BJ (cell line): ENCODE data around the gene ODAD4. TPM values are rescaled to one million over a fixed set of nuclear protein-coding genes. Genes with fewer than 3 reads are reported as not detected.

ENCODE experiments used
- CTCF ChIA-PET: fragments of 350-600 bp; formaldehyde crosslinking; extraction: SDS; loops from one replicate; lab custom pipeline; 2021; ENCODE audit warnings: antibody characterized with exemption, inconsistent platforms; lab: Yijun Ruan, JAX
- POLR2A ChIA-PET: fragments of 300-600 bp; sonication (Branson Sonifier 250); formaldehyde crosslinking; extraction: SDS; loops from one replicate; lab custom pipeline; 2021; ENCODE audit warnings: antibody characterized with exemption; lab: Charles Lee
- DNase-seq: peaks from one replicate; pipeline ENCODE4 v3.0.0-alpha.2; 2011; ENCODE audit warnings: low read depth
- H3K27me3 ChIP-seq: 2 replicates; pipeline ENCODE4 v1.6.0; 2011; ENCODE audit warnings: low read length; ENCODE audit not compliant: control insufficient read depth, insufficient read depth
- H3K36me3 ChIP-seq: 2 replicates; pipeline ENCODE4 v1.5.1; 2011; ENCODE audit warnings: low read length; ENCODE audit not compliant: control insufficient read depth, insufficient read depth
- H3K4me3 ChIP-seq: 2 replicates; pipeline ENCODE4 v1.5.1; 2011; ENCODE audit warnings: low read depth, mild to moderate bottlenecking, control low read depth, low read length
- polyA plus RNA-seq: library from polyadenylated mRNA; depleted of rRNA; stranded (reverse); fragments of >200 nt; gene quantifications from 2 replicates; pipeline ENCODE4 v1.2.3, GENCODE V29; 2011
- TF ChIP-seq, protein P1 (sequence below): IDR thresholded peaks from 2 replicates; pipeline ENCODE4 v1.5.1; 2011; ENCODE audit warnings: low read depth, mild to moderate bottlenecking, control low read depth, inconsistent platforms, low read length, moderate library complexity; ENCODE audit not compliant: insufficient read depth

ODAD4 gene
- polyA plus RNA-seq, 1 experiment = 0.92 TPM

DNA sequence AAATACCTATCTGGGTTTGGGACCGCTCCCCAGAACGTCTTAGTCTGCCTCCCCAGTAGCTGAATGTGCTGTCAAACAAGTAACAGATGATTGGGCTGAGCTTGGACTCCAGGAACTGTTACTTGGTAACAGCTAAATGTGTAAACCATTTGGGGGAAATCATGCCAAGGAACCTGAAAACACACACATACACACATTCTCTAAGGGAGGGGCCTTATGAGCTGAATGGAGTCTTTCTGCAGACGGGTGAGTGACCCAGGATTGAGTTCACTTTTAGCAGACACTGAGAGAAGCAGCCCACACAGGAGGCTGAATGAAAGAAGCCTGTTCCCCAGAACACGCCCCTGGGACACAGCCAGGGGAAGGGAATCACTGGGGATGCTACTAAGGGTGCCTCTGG lies 13.2 kb upstream of the ODAD4 start:
- POLR2A ChIA-PET = no interaction called here

DNA sequence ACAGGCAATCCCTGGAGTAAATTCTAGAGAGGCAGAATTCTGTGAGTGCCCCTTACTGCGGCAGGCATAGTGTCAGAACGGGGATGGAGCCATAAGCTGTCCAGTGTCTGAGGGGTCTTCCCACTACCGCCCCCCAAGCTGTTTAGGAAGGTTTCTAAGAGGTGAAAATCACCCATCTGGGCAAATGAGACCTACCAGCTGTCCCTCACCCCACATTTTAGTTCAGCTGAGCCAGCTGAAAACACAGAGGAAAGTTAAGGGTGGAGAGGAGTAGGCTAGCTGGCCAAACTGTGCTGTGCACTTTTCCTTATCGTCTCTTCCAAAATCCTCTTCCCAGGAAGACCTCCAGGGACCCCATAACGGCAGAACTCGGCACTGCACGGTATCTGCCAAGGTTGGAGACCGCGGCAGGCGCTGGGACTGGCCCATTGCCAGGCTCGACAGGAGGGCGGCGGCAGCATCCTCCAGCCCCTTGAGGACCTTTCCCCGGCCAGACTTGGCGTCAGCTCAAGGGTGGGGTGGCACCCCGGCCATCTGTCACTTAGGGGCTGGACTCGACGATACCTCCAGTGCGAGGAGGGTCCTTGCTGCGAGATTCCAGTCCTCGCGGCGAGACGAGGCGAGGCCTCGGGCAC lies 12.6 kb upstream of the ODAD4 start:
- H3K36me3 ChIP-seq = peaks cover 4% of the 10 kb centered on the region
- TF ChIP-seq, protein P1, sequence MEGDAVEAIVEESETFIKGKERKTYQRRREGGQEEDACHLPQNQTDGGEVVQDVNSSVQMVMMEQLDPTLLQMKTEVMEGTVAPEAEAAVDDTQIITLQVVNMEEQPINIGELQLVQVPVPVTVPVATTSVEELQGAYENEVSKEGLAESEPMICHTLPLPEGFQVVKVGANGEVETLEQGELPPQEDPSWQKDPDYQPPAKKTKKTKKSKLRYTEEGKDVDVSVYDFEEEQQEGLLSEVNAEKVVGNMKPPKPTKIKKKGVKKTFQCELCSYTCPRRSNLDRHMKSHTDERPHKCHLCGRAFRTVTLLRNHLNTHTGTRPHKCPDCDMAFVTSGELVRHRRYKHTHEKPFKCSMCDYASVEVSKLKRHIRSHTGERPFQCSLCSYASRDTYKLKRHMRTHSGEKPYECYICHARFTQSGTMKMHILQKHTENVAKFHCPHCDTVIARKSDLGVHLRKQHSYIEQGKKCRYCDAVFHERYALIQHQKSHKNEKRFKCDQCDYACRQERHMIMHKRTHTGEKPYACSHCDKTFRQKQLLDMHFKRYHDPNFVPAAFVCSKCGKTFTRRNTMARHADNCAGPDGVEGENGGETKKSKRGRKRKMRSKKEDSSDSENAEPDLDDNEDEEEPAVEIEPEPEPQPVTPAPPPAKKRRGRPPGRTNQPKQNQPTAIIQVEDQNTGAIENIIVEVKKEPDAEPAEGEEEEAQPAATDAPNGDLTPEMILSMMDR = no peak
- no peaks in the 10 kb centered on the region for H3K27me3 ChIP-seq
- DNase-seq = no peak
- H3K4me3 ChIP-seq = peak overlapping the region; percentile 93
- POLR2A ChIA-PET = interaction anchor here (0.7 to 1.0 kb wide), 2 partner anchors 13 to 22 kb away, joined by 3 to 4 read pairs; partner anchors contain the start of gene ODAD4
- CTCF ChIA-PET = interaction anchor here (0.9 to 1.8 kb wide), 11 partner anchors 12 to 150 kb away, joined by 3 to 5 read pairs (median 3); partner anchors contain the start of gene ODAD4

More for the DNA sequence above, 13.2 kb upstream of the ODAD4 start:
- Histone ChIP-seq H3K4me3 (peak overlapping the region; percentile 93), H3K27me3 (no peaks in the 10 kb centered on the region), H3K36me3 (peaks cover 9% of the 10 kb centered on the region)
- CTCF ChIA-PET = interaction anchor here (0.9 to 1.8 kb wide), 8 partner anchors 13 to 65 kb away, joined by 3 to 5 read pairs (median 3); partner anchors contain the start of gene ODAD4
- DNase-seq = no peak
- TF ChIP-seq, protein P1 = no peak

DNA sequence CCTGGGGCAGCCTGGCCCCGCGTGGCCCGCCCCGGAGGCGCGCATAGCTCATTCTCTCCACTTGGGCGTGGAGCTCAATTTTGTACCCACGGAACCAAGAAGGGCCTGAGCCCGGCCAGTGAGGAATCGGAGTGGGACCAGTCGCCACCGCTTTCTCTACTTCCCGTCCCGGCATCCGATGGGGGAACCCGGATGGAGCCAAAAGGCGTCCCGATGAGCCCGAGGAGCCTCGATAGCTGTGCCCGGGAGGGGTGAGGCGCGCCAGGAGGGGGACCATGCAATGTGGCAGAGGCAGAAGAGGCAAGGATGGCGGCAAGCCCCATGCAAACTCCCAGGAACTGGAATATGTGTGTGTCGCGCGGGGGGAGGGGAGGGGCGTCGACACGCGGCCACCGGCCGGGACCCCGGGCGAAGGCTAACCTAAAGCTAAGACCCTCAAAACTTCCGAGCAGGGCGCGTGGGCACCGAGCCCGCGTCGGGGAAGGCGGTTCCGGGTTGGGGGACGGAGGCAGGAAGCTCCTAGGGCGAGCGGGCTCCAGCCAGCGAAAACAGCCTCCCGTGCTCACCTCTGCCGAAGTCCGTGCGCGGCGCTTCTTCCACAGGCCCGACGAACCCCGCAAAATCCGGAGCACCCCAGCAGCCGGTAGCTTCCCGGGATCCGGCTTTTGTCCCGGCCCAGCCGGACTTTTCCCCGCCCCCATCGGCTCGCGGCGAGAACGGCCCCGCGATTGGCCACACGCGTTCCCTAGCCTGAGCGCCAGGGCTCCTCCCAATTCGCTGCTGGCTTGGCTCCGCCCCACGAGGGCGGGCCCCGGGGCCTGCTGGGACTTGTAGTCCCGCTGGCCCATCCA lies 11.9 kb upstream of the ODAD4 start, which contains the start of gene ACLY:
Gene ACLY (minus strand): TSS at position 638 of the 851 bp plus-strand sequence. CDS start 5,078 bp downstream, outside the sequence.
- POLR2A ChIA-PET = interaction anchor here (0.6 to 1.0 kb wide), 4 partner anchors 12 to 132 kb away, joined by 3 to 5 read pairs (median 4); partner anchors contain the start of genes JUP and ODAD4
- DNase-seq = peak; percentile 67
- CTCF ChIA-PET = interaction anchor here (1.0 to 1.8 kb wide), 8 partner anchors 11 to 149 kb away, joined by 3 to 5 read pairs (median 4); no protein-coding TSS in a partner anchor
- peak within 1 kb of the TSS; percentile 93 for H3K4me3 ChIP-seq
- peaks cover under 1% of the 10 kb centered on the region; the same call in 1 of the 2 replicates for H3K36me3 ChIP-seq
- no peaks in the 10 kb centered on the region for H3K27me3 ChIP-seq
- TF ChIP-seq, protein P1 = no peak

DNA sequence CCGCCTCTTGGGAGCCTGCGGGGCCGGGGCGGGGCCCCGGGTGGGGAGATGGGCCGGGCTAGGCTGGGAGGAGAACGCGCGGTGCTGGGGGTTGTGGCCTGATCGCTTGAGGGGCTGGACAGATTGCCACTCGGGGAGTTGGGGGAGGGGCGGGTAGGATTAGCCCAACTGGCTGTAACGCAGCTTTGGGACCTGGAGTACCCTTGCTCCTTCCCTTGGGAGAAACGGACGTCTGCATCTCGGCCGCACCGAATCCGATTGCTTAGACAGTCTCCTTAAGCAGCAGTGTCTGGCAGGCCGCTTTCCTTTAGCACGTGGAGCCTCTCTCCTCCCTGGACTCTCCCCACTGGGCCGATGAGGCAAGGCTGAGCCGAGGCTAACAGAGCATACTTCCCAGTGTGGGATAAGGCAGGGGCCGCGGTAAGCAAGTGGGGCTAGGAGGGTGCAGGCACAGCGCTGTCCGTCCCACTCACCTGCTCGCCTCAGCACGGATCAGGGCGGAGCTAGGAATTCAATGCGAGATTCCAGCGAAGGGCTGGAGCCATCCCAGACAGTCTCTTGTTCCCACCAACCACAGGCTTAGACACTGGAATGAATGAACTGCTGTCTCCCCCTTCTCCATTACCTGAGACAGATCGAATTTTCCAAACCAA lies 11.1 kb upstream of the ODAD4 start:
- H3K4me3 ChIP-seq = peak overlapping the region; percentile 93
- no peaks in the 10 kb centered on the region for H3K36me3 ChIP-seq
- DNase-seq = no peak
- CTCF ChIA-PET = interaction anchor here (1.1 to 1.8 kb wide), 3 partner anchors 10 to 40 kb away, joined by 3 to 5 read pairs (median 5); no protein-coding TSS in a partner anchor
- H3K27me3 ChIP-seq = no peaks in the 10 kb centered on the region
- TF ChIP-seq, protein P1 = no peak
- POLR2A ChIA-PET = interaction anchor here (0.6 kb wide), 1 partner anchor 36 kb away, joined by 5 read pairs; no protein-coding TSS in a partner anchor
